Measurements from ENCODE around the gene MAPK8IP3. TPM values are rescaled to one million over a fixed set of nuclear protein-coding genes. Genes with fewer than 3 reads are reported as not detected.
A peak's percentile ranks its signal among the peaks of the same experiment; 100 is the strongest.

The MAPK8IP3 gene
- total and polyA plus RNA-seq, 9 of the 15 experiments (the other 6 are each of a cell fraction or from before 2014, with no cell fraction given): 0.17 to 58.7 (median 16.7) TPM

- 80% methylated on average over 18 of the region's 27 CpGs for WGBS (ENCODE audit: insufficient coverage, low coverage, missing lambda C conversion rate)
- intact Hi-C loops (cut with micrococcal nuclease): loop anchor here (5.0 kb wide), 1 partner anchor 168 kb away; the partner anchor contains the start of genes CRAMP1 and IFT140
- FAIRE-seq (no peak), DNase-seq (ENCODE audit: extremely low read depth in 1 of 4, low spot score in 3 of 4) (no peak), ATAC-seq (no peak)
- in situ Hi-C loops (cut with MboI): loop anchor here (5.0 kb wide), 1 partner anchor 152 kb away; no protein-coding TSS in a partner anchor
- Histone ChIP-seq H2AFZ (ENCODE audit: low read depth, low read length) (no peak overlapping the region), H3K36me3 (ENCODE audit: control insufficient read depth, insufficient read depth, low read length) (peaks cover 52% of the 10 kb centered on the region; the same call in 2 of the 3 replicates), H3K4me2 (ENCODE audit: insufficient read depth, low read length) (no peak overlapping the region), H3K9me1 (ENCODE audit: control insufficient read depth, insufficient read depth, low read length) (peaks cover 2% of the 10 kb centered on the region), H3K27me3 (ENCODE audit: control insufficient read depth in 2 of 2, insufficient read depth in 2 of 2, low read length in 2 of 2) (no peaks in the 10 kb centered on the region), H3K4me1 (replicated peaks in 1 of 2; ENCODE audit: control insufficient read depth in 2 of 2, insufficient read depth in 2 of 2, low read length in 2 of 2) (peaks cover 4 to 86% of the 10 kb centered on the region in 2 experiments; a peak in 3 of 5 replicates), H3K9ac (ENCODE audit: insufficient read depth in 1 of 2, low read depth in 2 of 2, low read length in 2 of 2) (peak overlapping the region in 1 of 2 experiments; percentile 84; a peak in 2 of 4 replicates), H3K9me3 (replicated peaks; ENCODE audit: control insufficient read depth, insufficient read depth, low read depth, low read length) (no peaks in the 10 kb centered on the region), H3K4me3 (no peak overlapping the region), H3K79me2 (ENCODE audit: control insufficient read depth, insufficient read depth, low read length) (peaks cover 31% of the 10 kb centered on the region), H4K20me1 (replicated peaks; ENCODE audit: control insufficient read depth, insufficient read depth, low read length) (0 out of 2 replicates have a peak, but pooled peaks cover 3% of the 10 kb centered on the region), H3K27ac (ENCODE audit: extremely low read depth, low read depth, low read length) (no peak overlapping the region)
- BruUV-seq (replicated peaks): no TSS peak
- ChIA-PET POLR2A (interaction anchor here (0.6 to 1.4 kb wide), 4 partner anchors 10 to 155 kb away, joined by 3 read pairs; partner anchors contain the start of gene IGFALS), CTCF (ENCODE audit: low intra/inter-chr PET ratio) (no interaction called here)
- TF ChIP-seq ILF3 (IDR thresholded peaks at IDR 0.05; ENCODE audit: borderline replicate concordance) (no peak), ZNF707 (CRISPR knock-in tag; conservative IDR thresholded peaks at IDR 0.05) (no peak), NR4A1 (CRISPR knock-in tag; IDR thresholded peaks at IDR 0.05) (no peak), NR4A1 (tag; IDR thresholded peaks at IDR 0.05) (no peak), POLR2G (IDR thresholded peaks at IDR 0.05; ENCODE audit: low read depth, low read length) (peak; percentile 72), RBM15 (IDR thresholded peaks at IDR 0.05; ENCODE audit: insufficient read depth, low read length) (no peak), EP400 (IDR thresholded peaks at IDR 0.05) (no peak), RBM22 (IDR thresholded peaks at IDR 0.05; ENCODE audit: low read depth, low read length, poor library complexity, severe bottlenecking) (peak; percentile 22), CC2D1A (IDR thresholded peaks at IDR 0.05) (no peak), SAFB2 (IDR thresholded peaks at IDR 0.05; ENCODE audit: borderline replicate concordance, low read depth, low read length, severe bottlenecking) (no peak), CEBPG (CRISPR knock-in tag; IDR thresholded peaks at IDR 0.05) (no peak), CEBPG (tag; conservative IDR thresholded peaks at IDR 0.05 in 1 of 2, IDR thresholded peaks at IDR 0.05 in 1 of 2) (no peak)
- TF ChIP-seq, protein P1, sequence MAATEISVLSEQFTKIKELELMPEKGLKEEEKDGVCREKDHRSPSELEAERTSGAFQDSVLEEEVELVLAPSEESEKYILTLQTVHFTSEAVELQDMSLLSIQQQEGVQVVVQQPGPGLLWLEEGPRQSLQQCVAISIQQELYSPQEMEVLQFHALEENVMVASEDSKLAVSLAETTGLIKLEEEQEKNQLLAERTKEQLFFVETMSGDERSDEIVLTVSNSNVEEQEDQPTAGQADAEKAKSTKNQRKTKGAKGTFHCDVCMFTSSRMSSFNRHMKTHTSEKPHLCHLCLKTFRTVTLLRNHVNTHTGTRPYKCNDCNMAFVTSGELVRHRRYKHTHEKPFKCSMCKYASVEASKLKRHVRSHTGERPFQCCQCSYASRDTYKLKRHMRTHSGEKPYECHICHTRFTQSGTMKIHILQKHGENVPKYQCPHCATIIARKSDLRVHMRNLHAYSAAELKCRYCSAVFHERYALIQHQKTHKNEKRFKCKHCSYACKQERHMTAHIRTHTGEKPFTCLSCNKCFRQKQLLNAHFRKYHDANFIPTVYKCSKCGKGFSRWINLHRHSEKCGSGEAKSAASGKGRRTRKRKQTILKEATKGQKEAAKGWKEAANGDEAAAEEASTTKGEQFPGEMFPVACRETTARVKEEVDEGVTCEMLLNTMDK (IDR thresholded peaks at IDR 0.05; ENCODE audit: borderline replicate concordance, insufficient read depth, low read depth, low read length, poor library complexity, severe bottlenecking): no peak
- TF ChIP-seq, protein P2, sequence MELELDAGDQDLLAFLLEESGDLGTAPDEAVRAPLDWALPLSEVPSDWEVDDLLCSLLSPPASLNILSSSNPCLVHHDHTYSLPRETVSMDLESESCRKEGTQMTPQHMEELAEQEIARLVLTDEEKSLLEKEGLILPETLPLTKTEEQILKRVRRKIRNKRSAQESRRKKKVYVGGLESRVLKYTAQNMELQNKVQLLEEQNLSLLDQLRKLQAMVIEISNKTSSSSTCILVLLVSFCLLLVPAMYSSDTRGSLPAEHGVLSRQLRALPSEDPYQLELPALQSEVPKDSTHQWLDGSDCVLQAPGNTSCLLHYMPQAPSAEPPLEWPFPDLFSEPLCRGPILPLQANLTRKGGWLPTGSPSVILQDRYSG (tag; conservative IDR thresholded peaks at IDR 0.05; ENCODE audit: low read depth): no peak
- TF ChIP-seq, protein P3, sequence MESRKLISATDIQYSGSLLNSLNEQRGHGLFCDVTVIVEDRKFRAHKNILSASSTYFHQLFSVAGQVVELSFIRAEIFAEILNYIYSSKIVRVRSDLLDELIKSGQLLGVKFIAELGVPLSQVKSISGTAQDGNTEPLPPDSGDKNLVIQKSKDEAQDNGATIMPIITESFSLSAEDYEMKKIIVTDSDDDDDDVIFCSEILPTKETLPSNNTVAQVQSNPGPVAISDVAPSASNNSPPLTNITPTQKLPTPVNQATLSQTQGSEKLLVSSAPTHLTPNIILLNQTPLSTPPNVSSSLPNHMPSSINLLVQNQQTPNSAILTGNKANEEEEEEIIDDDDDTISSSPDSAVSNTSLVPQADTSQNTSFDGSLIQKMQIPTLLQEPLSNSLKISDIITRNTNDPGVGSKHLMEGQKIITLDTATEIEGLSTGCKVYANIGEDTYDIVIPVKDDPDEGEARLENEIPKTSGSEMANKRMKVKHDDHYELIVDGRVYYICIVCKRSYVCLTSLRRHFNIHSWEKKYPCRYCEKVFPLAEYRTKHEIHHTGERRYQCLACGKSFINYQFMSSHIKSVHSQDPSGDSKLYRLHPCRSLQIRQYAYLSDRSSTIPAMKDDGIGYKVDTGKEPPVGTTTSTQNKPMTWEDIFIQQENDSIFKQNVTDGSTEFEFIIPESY (CRISPR knock-in tag; IDR thresholded peaks at IDR 0.05): peak; percentile 64
Observed at GRCh38 chr16:1779741-1780676, 74.0 kb downstream of the MAPK8IP3 start.
